Measurements from ENCODE around the gene CLDN10. TPM values are rescaled to one million over a fixed set of nuclear protein-coding genes. Genes with fewer than 3 reads are reported as not detected.

CLDN10 gene
- total and polyA plus RNA-seq, 11 donors, result 0.12 to 0.52 (median 0.29) TPM; not detected in 7

GRCh38 chr13:95507991-95508390 lies 44.5 kb upstream of the CLDN10 start:
- peaks cover 0 to 8% (median 0%) of the 10 kb centered on the region in 12 donors for H3K4me1 ChIP-seq
- ATAC-seq, result no peak
- WGBS, 4 donors, result 0 to 94% (median 46%) methylated on average over 1 of the region's 1 CpG

DNA sequence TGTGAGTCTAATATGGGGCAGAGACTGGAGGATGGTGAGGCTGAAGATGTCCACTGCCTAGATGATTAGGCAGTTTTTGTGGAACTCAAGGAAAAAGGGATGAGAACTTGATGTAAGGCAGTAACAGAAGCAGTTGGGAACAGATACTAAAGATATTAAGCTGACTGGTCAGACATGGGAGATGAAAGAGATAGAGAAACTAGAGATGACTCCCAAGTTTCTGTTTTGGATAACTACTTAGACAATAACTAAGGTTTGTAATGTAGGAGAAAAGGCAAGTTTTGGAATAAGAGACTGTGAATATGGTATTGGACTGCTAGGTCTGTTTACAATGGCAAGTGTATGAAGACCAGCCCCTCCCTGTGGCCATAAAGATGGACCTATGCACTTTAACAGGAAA lies 43.5 kb upstream of the CLDN10 start:
- peaks cover 0 to 2% (median 0%) of the 10 kb centered on the region in 9 donors for H3K27me3 ChIP-seq
- peaks cover 0 to 8% (median 0%) of the 10 kb centered on the region in 12 donors for H3K4me1 ChIP-seq
- H3K9me3 ChIP-seq, result no peaks in the 10 kb centered on the region
- TF ChIP-seq CTCF (IDR thresholded peaks at IDR 0.05) (no peak), POLR2A (IDR thresholded peaks at IDR 0.05) (no peak)
- H3K36me3 ChIP-seq, result no peaks in the 10 kb centered on the region
- no peak for ATAC-seq
- H3K27ac ChIP-seq, result no peak overlapping the region
- intact Hi-C loops (cut with DNase I), result loop anchor here in 1 of 10 donors (10.0 kb wide), 1 partner anchor 146 kb away; no protein-coding TSS in a partner anchor
- DNase-seq, result no peak
- H3K4me3 ChIP-seq, result no peak overlapping the region

More at GRCh38 chr13:95507991-95508390, 44.5 kb upstream of the CLDN10 start:
- TF ChIP-seq POLR2A (IDR thresholded peaks at IDR 0.05), result no peak
- TF ChIP-seq CTCF (IDR thresholded peaks at IDR 0.05), result no peak
- no peaks in the 10 kb centered on the region for H3K36me3 ChIP-seq
- H3K9me3 ChIP-seq, result no peaks in the 10 kb centered on the region
- DNase-seq, result no peak
- no peak overlapping the region for H3K4me3 ChIP-seq
- intact Hi-C loops (cut with DNase I), result loop anchor here in 1 of 10 donors (10.0 kb wide), 1 partner anchor 147 kb away; no protein-coding TSS in a partner anchor
- H3K27ac ChIP-seq, result no peak overlapping the region
- H3K27me3 ChIP-seq, result no peaks in the 10 kb centered on the region

DNA sequence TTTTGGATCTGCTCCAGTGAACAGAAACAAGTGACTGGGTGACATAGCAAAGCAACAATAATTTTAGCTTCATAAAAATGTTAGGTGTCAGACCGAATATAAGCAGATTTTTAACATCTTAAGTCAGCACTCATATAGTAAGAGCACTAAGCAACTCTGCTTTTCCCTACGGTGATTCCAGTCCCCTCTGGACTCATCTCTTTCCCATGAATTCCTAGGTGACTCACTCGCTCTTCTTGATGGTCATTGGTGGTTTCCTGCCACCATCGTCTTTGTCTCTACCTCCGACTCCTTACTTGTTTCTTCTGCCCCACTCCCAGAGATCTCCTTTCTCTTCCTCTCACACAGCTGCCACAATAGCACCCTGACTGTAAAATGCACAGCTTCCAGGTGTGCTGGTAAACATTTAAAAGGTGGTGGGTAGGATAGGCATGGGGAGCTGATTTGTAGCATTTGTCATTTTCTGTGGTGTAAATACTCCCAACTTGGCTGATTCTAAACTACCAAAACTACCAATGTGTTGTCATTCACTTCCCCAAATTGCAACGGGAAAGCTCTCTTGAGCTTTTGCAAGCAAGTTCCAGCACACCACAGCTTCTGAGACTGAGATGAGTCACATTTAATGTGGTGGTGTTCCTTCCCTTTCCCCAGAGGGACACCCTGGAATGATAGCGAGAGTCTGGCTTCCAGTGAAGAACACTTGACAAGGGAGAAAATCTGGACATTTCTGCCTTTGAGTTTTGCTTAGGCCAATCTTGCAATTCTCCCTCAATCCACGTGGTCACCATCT lies 42.8 kb upstream of the CLDN10 start:
- H3K36me3 ChIP-seq, result no peaks in the 10 kb centered on the region
- peaks cover 0 to 6% (median 0%) of the 10 kb centered on the region in 9 donors for H3K27me3 ChIP-seq
- peaks cover 0 to 8% (median 0%) of the 10 kb centered on the region in 12 donors for H3K4me1 ChIP-seq
- H3K9me3 ChIP-seq, result no peaks in the 10 kb centered on the region
- ATAC-seq (no peak), DNase-seq (no peak)
- no peak overlapping the region for H3K4me3 ChIP-seq
- TF ChIP-seq CTCF (IDR thresholded peaks at IDR 0.05) (no peak), POLR2A (IDR thresholded peaks at IDR 0.05) (no peak)
- WGBS, 4 donors, result 64 to 68% (median 67%) methylated on average over 8 of the region's 8 CpGs
- no peak overlapping the region for H3K27ac ChIP-seq
- intact Hi-C loops (cut with DNase I), result loop anchor here in 1 of 10 donors (10.0 kb wide), 1 partner anchor 145 kb away; no protein-coding TSS in a partner anchor

DNA sequence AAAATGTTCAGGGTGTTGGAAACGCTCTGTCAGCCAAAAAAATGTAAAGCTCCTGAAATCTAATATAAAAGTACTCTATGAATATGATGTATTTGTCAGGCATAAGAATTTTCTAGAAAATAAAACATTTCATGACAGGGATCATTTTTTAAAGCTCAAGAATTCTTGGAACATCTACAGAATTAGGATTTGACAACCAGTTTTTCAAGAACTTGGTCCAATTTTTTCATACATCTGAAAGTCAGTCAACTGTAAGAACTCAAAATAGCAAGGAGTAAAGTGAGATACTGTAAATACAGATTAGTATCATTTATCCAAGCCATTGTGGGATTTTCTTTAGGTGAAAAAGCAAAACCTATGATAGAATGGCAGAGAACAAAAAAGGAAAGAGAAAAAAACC lies 41.6 kb upstream of the CLDN10 start:
- no peak for DNase-seq
- ATAC-seq, result no peak
- intact Hi-C loops (cut with DNase I), result no loop called here
- no peak overlapping the region for H3K4me3 ChIP-seq
- no peaks in the 10 kb centered on the region for H3K9me3 ChIP-seq
- no peak overlapping the region for H3K27ac ChIP-seq
- no peaks in the 10 kb centered on the region for H3K4me1 ChIP-seq
- no peaks in the 10 kb centered on the region for H3K36me3 ChIP-seq
- peaks cover 0 to 7% (median 0%) of the 10 kb centered on the region in 9 donors for H3K27me3 ChIP-seq
- TF ChIP-seq POLR2A (IDR thresholded peaks at IDR 0.05), result no peak
- no peak for TF ChIP-seq CTCF (IDR thresholded peaks at IDR 0.05)
- 73 to 83% (median 78%) methylated on average over 1 of the region's 1 CpG for WGBS, 4 donors
